Astrocyte of the cerebellum (primary cell): ENCODE results near the gene PRDX5.

Source experiments
- DNase-seq: peaks from one replicate; pipeline ENCODE4 v3.0.0-alpha.2; 2011; ENCODE audit warnings: low read depth
- H3K4me3 ChIP-seq: 2 replicates; pipeline ENCODE4 v1.5.1; 2011; ENCODE audit warnings: mild to moderate bottlenecking, low read depth, low read length, moderate library complexity
- in situ Hi-C: cut with HindIII; loops from 2 replicates; pipeline ENCODE4 v1.10.0; 2017; ENCODE audit warnings: low sequenced_read_pairs
- TF ChIP-seq, protein P1 (sequence below): IDR thresholded peaks from 2 replicates; pipeline ENCODE4 v1.5.1; 2012; ENCODE audit warnings: low read length, low read depth, moderate library complexity, mild to moderate bottlenecking; ENCODE audit errors: missing control alignments

PRDX5 gene

DNA sequence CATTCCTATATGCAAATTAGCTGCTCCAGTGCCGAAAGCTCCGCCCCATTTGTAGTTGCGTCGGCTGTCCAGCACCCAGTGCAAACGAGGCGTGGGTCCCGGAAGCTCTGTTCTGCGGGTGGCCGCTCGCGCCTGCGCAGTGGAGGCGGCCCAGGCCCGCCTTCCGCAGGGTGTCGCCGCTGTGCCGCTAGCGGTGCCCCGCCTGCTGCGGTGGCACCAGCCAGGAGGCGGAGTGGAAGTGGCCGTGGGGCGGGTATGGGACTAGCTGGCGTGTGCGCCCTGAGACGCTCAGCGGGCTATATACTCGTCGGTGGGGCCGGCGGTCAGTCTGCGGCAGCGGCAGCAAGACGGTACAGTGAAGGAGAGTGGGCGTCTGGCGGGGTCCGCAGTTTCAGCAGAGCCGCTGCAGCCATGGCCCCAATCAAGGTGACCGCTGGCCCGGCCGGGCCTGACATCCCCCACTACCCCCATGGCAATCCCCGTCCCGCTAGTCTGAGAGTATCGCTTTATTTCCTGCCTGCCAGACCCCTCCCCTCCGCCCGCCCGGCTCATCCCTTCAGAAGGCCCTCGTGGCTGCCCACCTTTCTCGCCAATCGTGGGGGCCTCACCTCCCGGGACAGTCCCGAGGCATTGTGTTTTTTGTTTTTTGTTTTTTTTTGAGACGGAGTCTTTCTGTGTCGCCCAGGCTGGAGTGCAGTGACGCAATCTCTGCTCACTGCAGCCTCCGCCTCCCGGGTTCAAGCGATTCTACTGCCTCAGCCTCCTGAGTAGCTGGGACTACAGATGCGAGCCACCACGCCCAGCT, at the start of gene PRDX5:
PRDX5 (plus strand) TSS at position 161 of the 805 bp plus-strand sequence; CDS start at position 256, 95 bp downstream.
- DNase-seq: peak; percentile 86
- in situ Hi-C loops: no loop called here
- TF ChIP-seq, protein P1, sequence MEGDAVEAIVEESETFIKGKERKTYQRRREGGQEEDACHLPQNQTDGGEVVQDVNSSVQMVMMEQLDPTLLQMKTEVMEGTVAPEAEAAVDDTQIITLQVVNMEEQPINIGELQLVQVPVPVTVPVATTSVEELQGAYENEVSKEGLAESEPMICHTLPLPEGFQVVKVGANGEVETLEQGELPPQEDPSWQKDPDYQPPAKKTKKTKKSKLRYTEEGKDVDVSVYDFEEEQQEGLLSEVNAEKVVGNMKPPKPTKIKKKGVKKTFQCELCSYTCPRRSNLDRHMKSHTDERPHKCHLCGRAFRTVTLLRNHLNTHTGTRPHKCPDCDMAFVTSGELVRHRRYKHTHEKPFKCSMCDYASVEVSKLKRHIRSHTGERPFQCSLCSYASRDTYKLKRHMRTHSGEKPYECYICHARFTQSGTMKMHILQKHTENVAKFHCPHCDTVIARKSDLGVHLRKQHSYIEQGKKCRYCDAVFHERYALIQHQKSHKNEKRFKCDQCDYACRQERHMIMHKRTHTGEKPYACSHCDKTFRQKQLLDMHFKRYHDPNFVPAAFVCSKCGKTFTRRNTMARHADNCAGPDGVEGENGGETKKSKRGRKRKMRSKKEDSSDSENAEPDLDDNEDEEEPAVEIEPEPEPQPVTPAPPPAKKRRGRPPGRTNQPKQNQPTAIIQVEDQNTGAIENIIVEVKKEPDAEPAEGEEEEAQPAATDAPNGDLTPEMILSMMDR: peak; percentile 16
- peak within 1 kb of the TSS; percentile 90 for H3K4me3 ChIP-seq

DNA sequence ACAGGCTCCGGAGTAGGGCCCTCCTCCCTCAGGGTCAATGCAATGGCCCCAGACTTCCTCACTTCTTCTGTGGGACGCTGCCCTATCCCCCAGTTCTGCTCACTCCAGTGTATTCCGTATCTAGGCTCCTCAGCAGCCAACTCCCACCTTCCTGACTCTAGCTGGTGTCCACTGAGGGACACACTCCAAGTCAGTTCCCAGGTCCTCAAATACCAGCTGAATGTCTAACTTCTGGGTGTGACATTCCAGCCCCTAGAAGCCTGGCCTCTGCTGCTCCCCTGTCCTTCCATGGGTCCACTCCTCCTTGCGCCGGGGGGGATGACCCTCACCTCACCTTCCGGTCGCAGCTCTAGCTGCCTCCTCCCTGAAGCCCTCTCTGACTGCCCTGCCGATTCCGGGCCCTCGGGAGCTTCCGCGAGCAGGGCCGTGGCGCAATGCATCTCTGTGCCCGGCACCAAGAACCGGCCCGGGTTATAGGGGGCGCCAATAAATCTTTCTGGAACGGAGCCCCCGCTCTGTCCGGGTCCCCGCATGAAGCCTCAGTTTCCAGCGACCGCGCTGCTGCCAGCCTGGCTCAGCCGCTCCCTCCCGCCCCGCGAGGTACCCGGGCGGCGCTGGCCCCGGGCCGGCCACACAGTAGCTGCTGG, 48.9 kb upstream of the PRDX5 start:
- in situ Hi-C loops: loop anchor here (10.0 kb wide), 1 partner anchor 56 kb away; no protein-coding TSS in a partner anchor
- DNase-seq: no peak
- TF ChIP-seq, protein P1: no peak
- H3K4me3 ChIP-seq: peak overlapping the region; percentile 62

DNA sequence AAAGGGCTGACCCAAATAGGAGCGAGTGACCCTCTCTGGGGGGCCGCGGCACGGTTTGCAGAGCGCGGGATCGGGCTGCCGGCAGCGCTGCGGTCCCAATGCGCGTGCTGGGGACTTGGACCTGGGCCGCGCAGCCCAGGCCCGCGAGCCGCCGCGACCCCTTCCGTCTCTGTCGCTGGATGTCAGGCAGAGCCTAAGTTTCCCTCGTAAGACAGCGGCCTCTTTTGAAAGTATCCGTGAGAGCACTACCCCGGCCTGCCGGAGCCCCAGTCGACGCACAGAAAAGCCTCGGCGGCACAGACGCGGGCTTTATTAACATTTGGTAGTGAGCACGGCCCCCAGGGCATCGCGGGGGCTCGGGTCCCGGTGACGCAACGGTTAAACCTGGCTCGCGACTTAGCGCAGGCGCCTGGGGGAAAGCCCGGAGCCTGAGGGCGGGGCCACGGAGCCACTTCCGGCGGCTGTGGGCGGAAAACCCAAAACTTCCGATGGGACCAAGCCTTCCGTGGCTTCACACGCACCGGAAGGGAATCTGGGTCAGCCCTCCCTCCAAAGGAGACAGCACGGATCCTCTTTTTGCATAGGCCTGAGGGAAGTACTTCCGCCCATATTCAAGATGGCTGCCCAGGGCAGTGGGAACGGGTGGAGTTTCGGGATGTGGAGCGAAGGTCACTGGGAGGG, 48.2 kb upstream of the PRDX5 start:
- in situ Hi-C loops: loop anchor here (10.0 kb wide), 2 partner anchors 55 to 65 kb away; partner anchors contain the start of gene FERMT3
- peak; percentile 100 for DNase-seq
- peak overlapping the region; percentile 65 for H3K4me3 ChIP-seq
- TF ChIP-seq, protein P1: peak; percentile 25

DNA sequence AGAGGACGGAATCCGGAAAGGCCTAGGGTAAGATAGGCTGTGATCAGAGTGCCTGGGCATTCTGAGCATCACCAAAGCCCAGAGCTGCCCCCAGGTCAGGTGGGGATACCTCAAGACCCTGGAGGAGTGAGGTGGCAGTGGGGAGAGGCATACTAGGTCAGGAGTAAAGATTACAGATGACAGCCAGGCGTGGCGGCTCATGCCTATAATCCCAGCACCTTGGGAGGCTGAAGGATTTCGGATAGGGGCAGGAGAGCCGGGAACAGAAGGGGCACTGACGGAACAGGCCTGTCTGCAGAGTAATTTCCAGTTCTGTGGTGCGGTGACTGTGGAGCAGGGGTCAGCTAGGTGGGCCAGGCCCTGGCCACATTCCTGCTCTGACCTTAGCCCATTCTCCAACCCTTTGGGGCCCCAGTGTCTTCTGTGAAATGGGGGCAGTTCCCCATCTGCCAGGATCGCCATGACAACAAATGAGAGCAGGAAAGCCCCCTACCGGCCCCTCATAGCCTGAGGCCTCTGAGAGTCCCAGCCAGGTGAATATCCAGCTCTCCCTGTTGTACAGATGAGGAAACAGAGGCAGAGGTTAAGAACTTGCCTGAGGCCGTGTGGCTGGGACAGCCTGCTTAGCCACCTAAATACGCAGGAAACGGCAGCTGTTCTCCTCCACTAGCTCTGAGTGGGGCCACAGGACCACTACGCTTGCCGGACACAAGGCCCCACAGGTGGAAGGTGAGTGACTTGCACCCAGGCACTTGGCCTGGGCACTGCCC, 42.7 kb upstream of the PRDX5 start:
- H3K4me3 ChIP-seq: no peak overlapping the region
- TF ChIP-seq, protein P1: no peak
- in situ Hi-C loops: loop anchor here (10.0 kb wide), 1 partner anchor 70 kb away; the partner anchor contains the start of gene FERMT3
- DNase-seq: no peak

DNA sequence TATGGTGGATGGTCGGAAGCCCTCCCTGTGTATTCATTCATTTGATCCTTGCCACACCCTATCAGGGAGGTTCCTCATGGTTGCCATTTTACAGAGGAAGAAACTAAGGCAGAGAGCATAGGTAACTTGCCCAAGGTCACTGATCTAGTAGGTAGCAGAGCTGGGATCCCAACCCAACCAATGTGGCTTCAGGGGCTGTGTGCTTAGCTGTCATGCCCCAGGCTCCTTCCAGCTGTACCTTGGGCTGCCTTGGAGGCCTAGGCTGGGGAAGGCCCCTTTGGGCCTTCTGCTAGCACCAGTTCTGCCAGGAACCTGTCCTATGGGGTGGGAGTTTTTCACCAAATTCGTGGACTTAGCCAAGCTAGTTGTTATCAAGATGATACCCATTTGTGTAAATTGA, 42.1 kb upstream of the PRDX5 start:
- DNase-seq: no peak
- H3K4me3 ChIP-seq: no peak overlapping the region
- in situ Hi-C loops: loop anchor here (10.0 kb wide), 1 partner anchor 71 kb away; the partner anchor contains the start of gene FERMT3
- TF ChIP-seq, protein P1: no peak
